Nephron (organoid): Measurements from ENCODE around the gene TRIM15.

Experiments used
- H3K27ac Mint-ChIP-seq, 3 experiments: 2 replicates each; pipeline ENCODE4 v1.8.0; 2020; ENCODE audit warnings: mixed read lengths in 3 of 3, mild to moderate bottlenecking in 2 of 3, moderate library complexity in 1 of 3
- H3K27me3 Mint-ChIP-seq: 2 replicates; pipeline ENCODE4 v1.8.0; 2021; ENCODE audit warnings: low read depth, mild to moderate bottlenecking, moderate library complexity, mixed read lengths
- H3K36me3 Mint-ChIP-seq: 2 replicates; pipeline ENCODE4 v1.8.0; 2020; ENCODE audit warnings: low read depth, mixed read lengths
- H3K4me1 Mint-ChIP-seq: 2 replicates; pipeline ENCODE4 v1.8.0; 2020; ENCODE audit warnings: mixed read lengths
- H3K4me3 Mint-ChIP-seq, 3 experiments: 2 replicates each; pipeline ENCODE4 v1.8.0; 2020; ENCODE audit warnings: mild to moderate bottlenecking in 3 of 3, mixed read lengths in 3 of 3, moderate library complexity in 2 of 3
- H3K9me3 Mint-ChIP-seq: 2 replicates; pipeline ENCODE4 v1.8.0; 2020; ENCODE audit warnings: mixed read lengths
- TF ChIP-seq, protein P1 (sequence below), 3 experiments: fragments of 200-600 bp; sonication (generic); IDR thresholded peaks; one replicate each; pipeline ENCODE4 v1.5.0; 2021; ENCODE audit warnings: antibody characterized with exemption in 3 of 3; ENCODE audit not compliant: unreplicated experiment in 3 of 3

The TRIM15 gene

GRCh38 chr6:30180145-30180544, 16.8 kb downstream of the TRIM15 start:
- TF ChIP-seq, protein P1, sequence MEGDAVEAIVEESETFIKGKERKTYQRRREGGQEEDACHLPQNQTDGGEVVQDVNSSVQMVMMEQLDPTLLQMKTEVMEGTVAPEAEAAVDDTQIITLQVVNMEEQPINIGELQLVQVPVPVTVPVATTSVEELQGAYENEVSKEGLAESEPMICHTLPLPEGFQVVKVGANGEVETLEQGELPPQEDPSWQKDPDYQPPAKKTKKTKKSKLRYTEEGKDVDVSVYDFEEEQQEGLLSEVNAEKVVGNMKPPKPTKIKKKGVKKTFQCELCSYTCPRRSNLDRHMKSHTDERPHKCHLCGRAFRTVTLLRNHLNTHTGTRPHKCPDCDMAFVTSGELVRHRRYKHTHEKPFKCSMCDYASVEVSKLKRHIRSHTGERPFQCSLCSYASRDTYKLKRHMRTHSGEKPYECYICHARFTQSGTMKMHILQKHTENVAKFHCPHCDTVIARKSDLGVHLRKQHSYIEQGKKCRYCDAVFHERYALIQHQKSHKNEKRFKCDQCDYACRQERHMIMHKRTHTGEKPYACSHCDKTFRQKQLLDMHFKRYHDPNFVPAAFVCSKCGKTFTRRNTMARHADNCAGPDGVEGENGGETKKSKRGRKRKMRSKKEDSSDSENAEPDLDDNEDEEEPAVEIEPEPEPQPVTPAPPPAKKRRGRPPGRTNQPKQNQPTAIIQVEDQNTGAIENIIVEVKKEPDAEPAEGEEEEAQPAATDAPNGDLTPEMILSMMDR (IDR thresholded peaks at IDR 0.05; ENCODE audit: unreplicated experiment in 3 of 3), result no peak
- no peak overlapping the region for H3K27ac Mint-ChIP-seq
- peaks cover 48% of the 10 kb centered on the region for H3K27me3 Mint-ChIP-seq
- no peaks in the 10 kb centered on the region for H3K4me1 Mint-ChIP-seq
- H3K36me3 Mint-ChIP-seq, result peaks cover 9% of the 10 kb centered on the region
- no peak overlapping the region for H3K4me3 Mint-ChIP-seq
- peaks cover 27% of the 10 kb centered on the region for H3K9me3 Mint-ChIP-seq

DNA sequence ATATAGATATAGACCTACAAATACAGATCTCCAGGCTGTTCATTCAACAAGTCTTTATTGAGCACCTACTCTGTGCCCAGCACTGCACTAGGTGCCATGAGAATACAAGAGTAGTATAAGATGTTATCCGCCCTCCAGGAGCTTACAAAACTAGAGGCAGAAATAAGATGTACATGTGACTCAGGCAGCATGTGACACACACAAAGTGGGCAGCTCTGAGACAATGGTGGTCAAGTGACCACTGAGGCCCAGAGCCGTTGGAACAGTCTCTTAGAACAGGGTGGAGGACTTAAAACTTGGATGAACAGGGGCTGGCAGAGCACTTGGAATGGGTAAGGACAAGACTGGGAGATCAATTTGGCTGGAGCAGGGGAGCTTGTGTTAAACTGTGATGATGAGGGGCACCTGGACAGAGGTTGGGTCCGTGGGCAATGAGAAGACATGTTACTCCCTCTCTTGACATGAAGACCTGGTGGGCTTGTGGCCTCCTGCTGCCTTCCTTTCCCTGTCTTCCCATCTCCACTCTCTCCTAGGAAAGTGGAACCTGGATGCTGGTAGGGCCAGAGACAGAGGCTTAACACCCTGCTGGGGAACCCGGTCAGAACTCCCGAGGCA, 21.2 kb downstream of the TRIM15 start:
- Mint-ChIP-seq H3K4me1 (no peaks in the 10 kb centered on the region), H3K36me3 (peaks cover 41% of the 10 kb centered on the region), H3K4me3 (no peak overlapping the region), H3K27me3 (peaks cover 6% of the 10 kb centered on the region), H3K9me3 (peaks cover 16% of the 10 kb centered on the region), H3K27ac (no peak overlapping the region)
- TF ChIP-seq, protein P1 (IDR thresholded peaks at IDR 0.05; ENCODE audit: unreplicated experiment in 3 of 3), result no peak

DNA sequence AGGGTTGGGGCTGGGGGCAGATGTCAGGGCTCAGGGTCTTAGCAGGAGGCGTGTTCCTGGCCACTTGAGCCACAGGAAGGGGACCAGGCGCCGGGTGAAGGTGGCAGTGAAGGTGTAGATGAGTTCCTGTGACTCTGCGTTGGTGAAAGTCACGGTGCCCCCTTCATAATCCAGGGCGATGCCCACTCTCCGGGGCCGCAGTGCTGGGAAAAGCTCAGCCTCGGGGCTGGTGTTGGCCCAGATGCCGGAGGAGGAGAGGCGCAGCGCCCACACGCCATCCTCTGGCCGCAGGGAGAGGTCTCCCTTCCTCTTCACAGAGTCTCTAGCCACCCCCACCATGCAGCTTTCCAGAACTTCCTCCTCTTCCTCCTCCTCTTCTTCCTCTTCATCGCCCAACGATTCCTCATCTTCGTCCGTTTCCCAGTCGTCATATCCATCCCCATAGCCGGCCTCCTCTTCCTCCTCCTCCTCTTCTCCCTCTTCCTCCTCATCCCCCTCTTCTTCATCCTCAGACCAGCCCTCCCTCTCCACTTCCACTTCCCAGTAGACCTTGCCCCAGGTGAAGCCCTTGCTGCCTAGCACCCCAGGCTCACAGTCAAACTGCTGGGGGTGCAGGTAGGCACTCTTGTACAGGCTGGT, 22.6 kb downstream of the TRIM15 start:
- no peak overlapping the region for H3K27ac Mint-ChIP-seq
- H3K27me3 Mint-ChIP-seq, result peaks cover under 1% of the 10 kb centered on the region
- H3K9me3 Mint-ChIP-seq, result peaks cover 8% of the 10 kb centered on the region
- no peaks in the 10 kb centered on the region for H3K4me1 Mint-ChIP-seq
- TF ChIP-seq, protein P1 (IDR thresholded peaks at IDR 0.05; ENCODE audit: unreplicated experiment in 3 of 3), result no peak
- peaks cover 56% of the 10 kb centered on the region for H3K36me3 Mint-ChIP-seq
- no peak overlapping the region for H3K4me3 Mint-ChIP-seq

DNA sequence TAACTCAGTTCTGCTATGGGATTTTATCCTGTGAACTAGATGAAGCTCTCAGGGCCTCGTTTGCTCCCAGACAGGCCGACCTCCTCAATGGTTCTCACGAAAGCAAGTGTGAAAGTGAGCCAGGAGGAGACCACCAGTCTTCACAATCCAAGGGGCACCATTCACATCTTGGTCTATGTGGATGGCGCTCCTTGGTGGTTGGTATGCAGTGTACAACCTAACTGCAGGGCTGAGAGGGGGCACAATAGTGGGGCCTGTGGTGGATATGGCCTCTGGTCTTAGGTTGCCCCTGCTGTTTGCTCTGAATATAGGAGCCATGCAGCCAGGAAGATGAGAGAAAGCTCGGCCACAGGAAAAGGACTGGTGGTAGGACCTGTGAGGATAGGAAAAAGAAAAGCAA, 25.2 kb downstream of the TRIM15 start:
- TF ChIP-seq, protein P1 (IDR thresholded peaks at IDR 0.05; ENCODE audit: unreplicated experiment in 3 of 3), result no peak
- H3K4me1 Mint-ChIP-seq, result no peaks in the 10 kb centered on the region
- H3K27me3 Mint-ChIP-seq, result no peaks in the 10 kb centered on the region
- H3K4me3 Mint-ChIP-seq, result no peak overlapping the region
- H3K9me3 Mint-ChIP-seq, result no peaks in the 10 kb centered on the region
- H3K36me3 Mint-ChIP-seq, result peaks cover 65% of the 10 kb centered on the region
- H3K27ac Mint-ChIP-seq, result no peak overlapping the region

- Mint-ChIP-seq H3K27me3 (no peaks in the 10 kb centered on the region), H3K4me1 (no peaks in the 10 kb centered on the region), H3K36me3 (peaks cover 59% of the 10 kb centered on the region), H3K9me3 (no peaks in the 10 kb centered on the region), H3K27ac (no peak overlapping the region), H3K4me3 (no peak overlapping the region)
- TF ChIP-seq, protein P1 (IDR thresholded peaks at IDR 0.05; ENCODE audit: unreplicated experiment in 3 of 3), result no peak
These were observed 28.7 kb downstream of the TRIM15 start for GRCh38 chr6:30192076-30192475.
